ENCODE data around the gene BRF1. TPM values are rescaled to one million over a fixed set of nuclear protein-coding genes. Genes with fewer than 3 reads are reported as not detected.

BRF1 gene
- total RNA-seq, 2 experiments from 2014 or later = 20.0 to 28.1 TPM

DNA sequence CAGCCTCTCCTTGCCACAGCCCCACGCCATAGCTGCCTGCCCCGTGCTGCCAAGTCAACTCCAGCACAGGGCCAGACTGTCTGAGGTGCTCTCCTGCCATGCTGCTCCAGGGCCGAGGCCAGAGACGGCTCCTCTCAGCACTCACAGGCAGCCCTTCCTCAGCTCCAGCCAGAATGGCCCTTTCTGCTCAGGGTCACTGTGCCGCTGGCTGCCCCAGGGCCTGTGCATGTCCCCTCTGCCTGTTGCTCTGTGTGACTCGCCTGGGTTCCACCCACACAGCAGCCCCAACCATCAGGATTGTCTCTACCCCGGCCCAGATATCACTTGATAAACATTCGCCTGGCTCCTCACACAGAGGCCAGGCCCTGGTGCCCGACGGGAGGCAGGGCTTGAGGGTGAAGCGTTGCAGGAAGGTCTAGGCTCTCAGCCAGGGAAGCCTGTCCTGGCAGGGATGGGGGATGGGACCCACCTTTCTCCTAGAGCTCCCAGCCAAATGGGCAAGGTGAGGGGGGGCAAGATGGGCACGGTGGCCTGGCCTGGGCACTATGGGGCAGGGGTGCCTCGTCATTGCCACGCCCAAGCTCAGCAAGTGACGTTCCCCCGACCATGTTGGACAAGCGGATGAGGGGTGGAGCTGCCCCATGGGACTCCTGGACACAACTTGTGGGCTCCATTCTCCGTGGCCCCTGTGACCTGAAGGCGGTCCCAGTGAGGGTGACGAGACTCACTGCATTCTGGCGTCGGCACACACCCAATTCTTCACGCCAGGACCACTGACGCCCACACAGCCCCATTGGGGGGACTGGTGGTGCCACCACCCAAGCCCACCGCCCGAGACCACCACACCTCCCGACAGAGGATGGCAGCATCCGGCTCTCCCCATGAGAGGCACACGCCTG lies 79.9 kb downstream of the BRF1 start:
- ATAC-seq (no peak), DNase-seq (no peak)
- POLR2A ChIA-PET = no interaction called here
- CTCF ChIA-PET = interaction anchor here (0.8 to 1.1 kb wide), 2 partner anchors 20 to 120 kb away, joined by 4 to 6 read pairs; no protein-coding TSS in a partner anchor
- H3K36me3 Mint-ChIP-seq (ENCODE audit: low read depth) = peaks cover 12% of the 10 kb centered on the region
- intact Hi-C loops (cut with DNase I, micrococcal nuclease) = no loop called here
- H3K27me3 Mint-ChIP-seq = no peaks in the 10 kb centered on the region
- no peak overlapping the region for H3K27ac Mint-ChIP-seq
- no peaks in the 10 kb centered on the region for H3K4me1 Mint-ChIP-seq
- no peaks in the 10 kb centered on the region for H3K9me3 Mint-ChIP-seq (ENCODE audit: low read depth)
- H3K4me3 Mint-ChIP-seq = no peak overlapping the region

DNA sequence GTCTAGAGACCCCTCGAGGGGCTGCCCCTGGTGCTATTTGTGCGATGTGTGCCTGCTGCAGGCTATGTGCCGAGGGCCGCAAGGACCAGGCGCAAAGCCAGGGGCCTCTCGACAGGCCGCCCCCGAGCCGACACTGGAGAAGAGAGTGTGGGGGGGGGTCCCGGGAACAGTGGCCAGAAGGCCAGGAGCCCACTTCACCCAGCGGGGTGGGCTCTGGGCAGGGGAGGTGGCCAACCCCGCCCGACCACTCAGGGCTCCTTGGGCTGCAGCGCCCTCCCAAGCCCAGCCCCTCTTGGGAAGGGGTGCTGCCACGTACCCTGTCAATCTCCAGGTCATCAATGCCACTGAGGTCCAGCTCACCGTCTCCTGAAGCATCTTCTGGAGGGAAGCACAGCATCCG lies 81.0 kb downstream of the BRF1 start:
- ChIA-PET POLR2A (no interaction called here), CTCF (no interaction called here)
- H3K27ac Mint-ChIP-seq = no peak overlapping the region

DNA sequence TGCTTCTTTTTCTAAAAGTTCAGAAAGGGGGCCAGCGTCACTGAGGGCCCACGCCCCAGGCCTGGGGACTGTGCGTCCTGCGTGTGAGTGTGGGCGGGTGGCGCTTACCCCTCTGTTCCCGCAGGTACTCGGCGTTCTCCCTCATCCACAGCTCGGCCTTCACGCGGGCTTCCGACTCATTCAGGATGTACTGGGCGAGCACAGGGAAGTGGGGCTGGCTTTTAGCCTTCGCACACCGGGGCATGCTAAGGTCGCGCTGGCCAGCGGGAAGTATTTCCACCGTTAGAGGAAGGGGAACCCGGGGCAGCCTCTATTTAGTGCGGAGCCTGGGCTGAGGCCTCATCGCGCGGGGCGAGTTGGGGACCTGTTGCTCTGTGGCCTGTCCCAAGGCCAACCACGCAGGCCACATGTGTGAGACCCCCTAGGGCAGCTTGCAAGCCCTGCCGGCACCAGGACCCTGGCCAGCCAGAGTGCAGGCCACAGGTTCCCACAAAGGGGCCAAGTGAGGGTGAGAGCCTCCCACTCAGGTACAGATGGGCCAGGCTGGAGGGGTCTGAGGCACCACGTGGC lies 81.7 kb downstream of the BRF1 start:
- no peaks in the 10 kb centered on the region for H3K4me1 Mint-ChIP-seq
- no peak overlapping the region for H3K4me3 Mint-ChIP-seq
- H3K36me3 Mint-ChIP-seq (ENCODE audit: low read depth) = peaks cover 22% of the 10 kb centered on the region
- POLR2A ChIA-PET = no interaction called here
- CTCF ChIA-PET = no interaction called here
- H3K27ac Mint-ChIP-seq = no peak overlapping the region
- ATAC-seq = no peak
- intact Hi-C loops (cut with DNase I, micrococcal nuclease) = no loop called here
- no peaks in the 10 kb centered on the region for H3K27me3 Mint-ChIP-seq
- no peak for DNase-seq
- no peaks in the 10 kb centered on the region for H3K9me3 Mint-ChIP-seq (ENCODE audit: low read depth)

More for the DNA sequence above, 81.0 kb downstream of the BRF1 start:
- Mint-ChIP-seq H3K4me1 (no peaks in the 10 kb centered on the region), H3K9me3 (ENCODE audit: low read depth) (no peaks in the 10 kb centered on the region), H3K27me3 (no peaks in the 10 kb centered on the region), H3K4me3 (no peak overlapping the region), H3K36me3 (ENCODE audit: low read depth) (peaks cover 22% of the 10 kb centered on the region)
- DNase-seq (no peak), ATAC-seq (no peak)
- intact Hi-C loops (cut with DNase I, micrococcal nuclease) = no loop called here

DNA sequence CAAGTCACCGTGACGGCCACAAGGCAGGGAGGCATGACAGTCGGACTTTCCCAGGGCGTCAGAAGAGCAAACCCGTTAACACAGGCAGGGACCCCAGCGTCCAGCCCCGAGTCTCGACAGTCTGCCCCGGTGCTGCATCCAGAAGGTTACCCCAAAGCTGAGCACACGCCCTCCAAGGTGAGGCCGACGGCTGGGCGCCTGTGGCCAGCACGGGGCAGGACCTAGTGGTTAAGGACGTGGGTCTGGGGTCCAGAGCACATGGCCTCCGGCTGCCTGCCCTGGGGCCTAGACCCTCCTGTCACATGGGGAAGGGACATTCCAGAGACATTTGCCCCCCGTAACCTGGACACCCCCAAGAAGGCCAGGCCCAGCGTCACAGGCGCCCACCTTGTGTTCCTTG lies 82.2 kb downstream of the BRF1 start:
- intact Hi-C loops (cut with DNase I, micrococcal nuclease) = no loop called here
- Mint-ChIP-seq H3K4me1 (no peaks in the 10 kb centered on the region), H3K36me3 (ENCODE audit: low read depth) (peaks cover 22% of the 10 kb centered on the region), H3K27me3 (no peaks in the 10 kb centered on the region), H3K27ac (no peak overlapping the region), H3K9me3 (ENCODE audit: low read depth) (no peaks in the 10 kb centered on the region), H3K4me3 (no peak overlapping the region)
- DNase-seq = no peak
- ChIA-PET POLR2A (no interaction called here), CTCF (no interaction called here)
- ATAC-seq = no peak

DNA sequence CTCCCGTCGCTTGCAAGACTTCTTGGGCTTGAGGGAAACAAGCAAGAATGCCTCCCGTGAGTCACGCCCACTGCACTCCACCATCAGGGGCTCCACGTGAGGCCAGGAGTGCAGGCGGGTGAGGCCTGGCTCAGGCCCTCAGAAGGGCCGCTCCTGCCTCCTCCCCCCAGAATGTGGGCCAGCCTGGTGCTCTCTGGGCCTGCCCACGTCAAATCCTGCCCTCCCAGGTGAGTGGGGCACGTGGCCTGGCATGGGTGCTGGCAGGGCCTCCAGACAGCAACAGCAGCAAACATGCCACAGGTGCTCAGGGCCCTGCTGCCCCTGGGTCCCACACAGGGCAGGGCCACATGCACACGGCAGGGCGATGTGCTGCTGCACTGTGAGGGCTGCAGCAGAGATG lies 83.0 kb downstream of the BRF1 start:
- H3K9me3 Mint-ChIP-seq (ENCODE audit: low read depth) = no peaks in the 10 kb centered on the region
- no peaks in the 10 kb centered on the region for H3K27me3 Mint-ChIP-seq
- ChIA-PET CTCF (no interaction called here), POLR2A (no interaction called here)
- H3K4me3 Mint-ChIP-seq = no peak overlapping the region
- no peaks in the 10 kb centered on the region for H3K4me1 Mint-ChIP-seq
- intact Hi-C loops (cut with DNase I, micrococcal nuclease) = no loop called here
- ATAC-seq (no peak), DNase-seq (no peak)
- H3K27ac Mint-ChIP-seq = no peak overlapping the region
- peaks cover 19% of the 10 kb centered on the region for H3K36me3 Mint-ChIP-seq (ENCODE audit: low read depth)

DNA sequence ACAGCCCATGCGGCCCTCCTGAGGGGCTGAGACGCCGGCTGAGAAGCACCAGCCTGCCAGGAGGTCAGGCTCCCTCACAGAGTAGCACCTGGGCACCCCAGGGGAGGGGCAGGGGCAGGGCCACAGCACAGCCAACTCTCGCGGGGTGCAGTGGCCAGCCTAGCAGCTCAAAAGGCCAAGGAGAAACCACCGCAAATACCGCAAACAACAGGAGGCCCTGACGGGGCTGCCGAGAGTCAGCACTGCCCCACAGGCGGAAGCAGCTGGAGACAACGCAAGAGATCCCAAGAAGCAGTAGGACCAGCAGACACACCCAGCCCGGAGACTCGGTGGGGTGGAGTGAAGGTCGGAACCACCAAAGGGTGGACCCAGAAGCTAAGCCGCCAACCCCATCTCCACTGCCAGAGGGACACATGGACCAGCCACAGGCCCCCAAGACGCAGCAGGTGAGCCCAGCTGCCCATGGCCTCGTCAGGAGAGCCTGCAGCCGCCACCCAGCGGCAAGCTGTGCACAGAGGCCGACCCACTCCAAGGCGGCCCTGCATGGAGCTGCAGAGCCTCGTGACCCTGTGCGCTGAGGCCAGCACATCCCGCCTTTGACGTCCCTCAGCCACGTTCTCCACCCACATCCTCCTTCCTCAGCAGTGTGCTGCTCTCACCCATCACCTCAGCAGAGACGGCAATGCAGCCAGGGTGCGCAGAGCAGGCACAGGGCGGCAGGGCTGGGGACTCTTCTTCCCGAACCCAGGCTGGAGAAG lies 84.1 kb downstream of the BRF1 start:
- Mint-ChIP-seq H3K4me3 (no peak overlapping the region), H3K4me1 (no peaks in the 10 kb centered on the region), H3K27me3 (no peaks in the 10 kb centered on the region), H3K9me3 (ENCODE audit: low read depth) (no peaks in the 10 kb centered on the region), H3K27ac (no peak overlapping the region), H3K36me3 (ENCODE audit: low read depth) (peaks cover 13% of the 10 kb centered on the region)
- ChIA-PET POLR2A (no interaction called here), CTCF (no interaction called here)
- DNase-seq (no peak), ATAC-seq (no peak)
- intact Hi-C loops (cut with DNase I, micrococcal nuclease) = no loop called here

DNA sequence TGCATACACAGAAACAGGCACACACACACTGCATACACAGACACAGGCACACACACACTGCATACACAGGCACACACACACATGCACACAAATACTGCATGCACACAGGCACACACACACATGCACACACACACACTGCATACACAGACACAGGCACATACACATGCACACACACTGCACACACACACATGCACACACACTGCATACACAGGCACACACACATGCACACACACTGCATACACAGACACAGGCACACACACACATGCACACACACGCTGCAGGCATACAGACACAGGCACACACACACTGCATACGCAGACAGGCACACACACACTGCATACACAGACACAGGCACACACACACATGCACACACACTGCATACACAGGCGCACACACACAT lies 85.2 kb downstream of the BRF1 start:
- Mint-ChIP-seq H3K27me3 (no peaks in the 10 kb centered on the region), H3K9me3 (ENCODE audit: low read depth) (no peaks in the 10 kb centered on the region), H3K27ac (no peak overlapping the region), H3K4me1 (no peaks in the 10 kb centered on the region), H3K36me3 (ENCODE audit: low read depth) (peaks cover 12% of the 10 kb centered on the region), H3K4me3 (no peak overlapping the region)
- CTCF ChIA-PET = no interaction called here
- no peak for DNase-seq
- intact Hi-C loops (cut with DNase I, micrococcal nuclease) = no loop called here
- no peak for ATAC-seq
- POLR2A ChIA-PET = no interaction called here

DNA sequence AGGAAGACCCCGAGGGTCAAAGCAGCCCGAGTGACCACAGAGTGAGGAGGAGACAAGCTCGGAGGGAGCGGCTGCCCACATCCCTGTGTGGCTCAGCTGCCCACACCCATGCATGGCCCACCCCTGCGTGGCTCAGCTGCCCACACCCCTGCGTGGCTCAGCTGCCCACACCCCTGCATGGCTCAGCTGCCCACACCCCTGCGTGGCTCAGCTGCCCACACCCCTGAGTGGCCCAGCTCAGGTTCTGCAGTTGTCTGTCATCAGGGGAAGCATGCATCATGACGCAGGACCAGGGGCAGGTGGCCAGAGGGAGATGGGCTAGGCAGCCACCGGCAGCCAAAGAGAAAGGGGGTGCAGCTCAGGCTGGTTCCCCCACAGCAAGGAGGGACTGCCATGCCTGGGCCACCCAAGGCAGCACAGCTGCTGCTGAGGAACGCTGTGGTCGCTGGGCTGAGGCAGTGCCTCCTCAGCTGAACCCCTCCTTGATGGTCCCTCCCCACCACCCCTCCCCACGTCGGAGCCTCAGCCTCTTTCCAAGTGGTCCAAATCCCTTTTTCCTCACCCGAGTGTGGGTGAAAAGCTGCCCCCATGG lies 86.4 kb downstream of the BRF1 start:
- Mint-ChIP-seq H3K4me1 (no peaks in the 10 kb centered on the region), H3K27me3 (no peaks in the 10 kb centered on the region), H3K9me3 (ENCODE audit: low read depth) (no peaks in the 10 kb centered on the region), H3K36me3 (ENCODE audit: low read depth) (peaks cover 12% of the 10 kb centered on the region), H3K4me3 (no peak overlapping the region), H3K27ac (no peak overlapping the region)
- CTCF ChIA-PET = no interaction called here
- DNase-seq (no peak), ATAC-seq (no peak)
- intact Hi-C loops (cut with DNase I, micrococcal nuclease) = no loop called here
- POLR2A ChIA-PET = no interaction called here

DNA sequence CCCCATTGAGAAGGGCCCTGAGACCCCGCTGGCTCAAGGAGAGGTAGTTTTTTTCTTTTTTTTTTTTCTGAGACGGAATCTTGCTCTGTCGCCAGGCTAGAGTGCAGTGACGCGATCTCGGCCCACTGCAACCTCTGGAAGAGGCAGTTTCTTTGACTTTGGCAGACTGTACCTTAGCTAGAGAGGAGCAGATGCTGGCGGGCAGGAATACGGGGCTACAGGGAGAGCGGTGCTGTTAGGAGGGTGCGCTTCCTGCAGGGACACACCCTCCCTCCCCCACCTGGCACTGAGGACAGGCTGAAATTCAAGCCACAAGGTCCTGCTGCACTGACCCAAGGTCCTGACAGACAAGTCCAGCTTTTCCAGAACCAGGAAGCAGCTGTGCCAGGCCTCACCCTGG lies 87.4 kb downstream of the BRF1 start:
- Mint-ChIP-seq H3K27me3 (no peaks in the 10 kb centered on the region), H3K9me3 (ENCODE audit: low read depth) (no peaks in the 10 kb centered on the region), H3K36me3 (ENCODE audit: low read depth) (peaks cover 10% of the 10 kb centered on the region), H3K27ac (no peak overlapping the region), H3K4me3 (no peak overlapping the region), H3K4me1 (no peaks in the 10 kb centered on the region)
- no peak for ATAC-seq
- ChIA-PET POLR2A (no interaction called here), CTCF (interaction anchor here (0.8 kb wide), 1 partner anchor 130 kb away, joined by 3 read pairs; no protein-coding TSS in a partner anchor)
- intact Hi-C loops (cut with DNase I, micrococcal nuclease) = no loop called here
- no peak for DNase-seq

DNA sequence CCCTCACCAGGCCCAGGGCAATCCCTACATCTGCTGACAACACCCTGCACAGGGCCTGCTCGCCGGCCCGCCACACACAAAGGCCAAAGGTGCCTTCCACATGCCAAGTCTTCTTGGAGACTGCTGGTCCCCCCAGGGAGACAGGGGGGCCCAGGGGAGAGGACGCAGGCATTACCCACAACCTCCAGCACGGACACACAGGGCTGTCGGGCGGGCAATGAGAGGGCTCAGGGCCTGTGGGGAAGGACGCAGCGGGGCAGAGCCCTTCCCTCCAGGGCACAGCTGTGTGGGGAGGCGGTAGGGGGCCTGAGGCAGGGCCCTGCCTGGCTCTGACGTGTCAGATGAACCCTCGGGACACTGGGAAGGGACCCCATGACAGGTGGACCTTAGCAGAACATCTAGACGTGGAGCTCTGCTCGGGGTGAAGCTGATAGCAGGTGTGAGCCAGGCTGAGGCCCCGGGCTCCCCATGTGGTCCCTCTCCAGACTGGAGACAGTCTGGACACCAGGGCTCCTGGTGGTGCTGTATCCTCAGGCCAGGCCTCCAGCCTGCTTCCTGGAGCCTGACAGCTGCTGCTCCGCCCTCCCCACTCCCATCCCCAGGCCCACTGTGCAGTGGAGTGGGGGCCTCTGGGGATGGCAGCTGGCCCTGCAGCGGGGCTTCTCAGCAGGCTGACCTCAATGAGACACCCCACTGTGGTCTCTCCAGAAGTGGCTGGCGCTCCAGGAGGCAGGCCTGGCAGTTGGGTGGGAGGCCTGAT lies 88.1 kb downstream of the BRF1 start:
- Mint-ChIP-seq H3K9me3 (ENCODE audit: low read depth) (no peaks in the 10 kb centered on the region), H3K27me3 (no peaks in the 10 kb centered on the region), H3K4me3 (no peak overlapping the region), H3K4me1 (no peaks in the 10 kb centered on the region), H3K36me3 (ENCODE audit: low read depth) (peaks cover 10% of the 10 kb centered on the region), H3K27ac (no peak overlapping the region)
- ATAC-seq (no peak), DNase-seq (no peak)
- intact Hi-C loops (cut with DNase I, micrococcal nuclease) = no loop called here
- ChIA-PET CTCF (interaction anchor here (0.8 kb wide), 1 partner anchor 131 kb away, joined by 3 read pairs; no protein-coding TSS in a partner anchor), POLR2A (no interaction called here)

DNA sequence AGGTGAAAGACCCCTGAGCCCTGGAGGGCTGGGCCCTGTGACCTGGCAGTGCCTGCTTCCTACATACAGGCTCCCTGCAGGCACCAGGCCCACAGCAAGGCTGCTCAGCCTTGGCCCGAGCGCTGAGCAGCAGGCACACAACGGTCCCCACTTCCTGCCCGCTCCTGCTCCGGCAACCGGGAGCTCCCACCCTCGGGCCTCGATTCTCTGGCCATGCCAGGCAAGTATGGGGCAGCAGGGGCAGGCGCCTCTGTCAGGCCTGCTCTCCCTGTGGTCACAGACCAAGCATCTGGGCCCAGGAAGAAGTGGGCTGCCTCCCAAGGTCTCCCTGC lies 89.1 kb downstream of the BRF1 start:
- Mint-ChIP-seq H3K36me3 (ENCODE audit: low read depth) (peaks cover 10% of the 10 kb centered on the region), H3K4me1 (no peaks in the 10 kb centered on the region), H3K27me3 (no peaks in the 10 kb centered on the region), H3K27ac (no peak overlapping the region), H3K4me3 (no peak overlapping the region), H3K9me3 (ENCODE audit: low read depth) (no peaks in the 10 kb centered on the region)
- intact Hi-C loops (cut with DNase I, micrococcal nuclease) = no loop called here
- ChIA-PET CTCF (no interaction called here), POLR2A (no interaction called here)
- DNase-seq (no peak), ATAC-seq (no peak)

All from activated CD4-positive, alpha-beta T cell treated with anti-CD3 and anti-CD28 coated beads for 36 hours (primary cell).